ENCODE results near the gene PLCL2.
A peak's percentile ranks its signal among the peaks of the same experiment; 100 is the strongest.
"Not testable (repeated sequence)": the region's sequence is repeated elsewhere in the genome, so short reads cannot be mapped to it uniquely, and the experiment has no call there.

Gene PLCL2

GRCh38 chr3:17081520-17081919 is 196.8 kb downstream of the PLCL2 start:
- DNase-seq: no peak

- no peak for DNase-seq
Measured at GRCh38 chr3:17087509-17087908, 202.8 kb downstream of the PLCL2 start.

GRCh38 chr3:17088017-17088416 is 203.3 kb downstream of the PLCL2 start:
- peak in 1 of 2 experiments; percentile 5 for DNase-seq

GRCh38 chr3:17088602-17089313 is 204.0 kb downstream of the PLCL2 start:
- no peak for DNase-seq

- DNase-seq: no peak
Measured at GRCh38 chr3:17089314-17089700, 204.6 kb downstream of the PLCL2 start.

- DNase-seq: no peak
Measured at GRCh38 chr3:17090280-17090983, 205.7 kb downstream of the PLCL2 start.

GRCh38 chr3:17091910-17092582 is 207.3 kb downstream of the PLCL2 start:
- no peak for DNase-seq

- DNase-seq: no peak
Measured at GRCh38 chr3:17092583-17092933, 207.8 kb downstream of the PLCL2 start.

- DNase-seq: no peak
Measured at GRCh38 chr3:17094551-17094950, 209.8 kb downstream of the PLCL2 start.

GRCh38 chr3:17103579-17103978 is 218.8 kb downstream of the PLCL2 start:
- DNase-seq: no peak

GRCh38 chr3:17106801-17107200 is 222.0 kb downstream of the PLCL2 start:
- DNase-seq: not testable (repeated sequence)

- DNase-seq: no peak
Measured at GRCh38 chr3:17110660-17111396, 226.1 kb downstream of the PLCL2 start.

GRCh38 chr3:17111586-17111985 is 226.8 kb downstream of the PLCL2 start:
- DNase-seq: no peak

GRCh38 chr3:17115186-17115585 is 230.4 kb downstream of the PLCL2 start:
- DNase-seq: no peak

GRCh38 chr3:17116007-17116600 is 231.3 kb downstream of the PLCL2 start:
- no peak for DNase-seq

GRCh38 chr3:17118771-17119170 is 234.0 kb downstream of the PLCL2 start:
- no peak for DNase-seq

- no peak for DNase-seq
Measured at GRCh38 chr3:17119201-17120072, 234.7 kb downstream of the PLCL2 start.

GRCh38 chr3:17120115-17120514 is 235.4 kb downstream of the PLCL2 start:
- no peak for DNase-seq

GRCh38 chr3:17121336-17121735 is 236.6 kb downstream of the PLCL2 start:
- DNase-seq: no peak

GRCh38 chr3:17122758-17123157 is 238.0 kb downstream of the PLCL2 start:
- DNase-seq: no peak

GRCh38 chr3:17125738-17126442 is 241.1 kb downstream of the PLCL2 start:
- DNase-seq: no peak

Data from NCI-H526 (cell line).